HG03135 (cell line): ENCODE measurements around the gene GUCY1B1.
A peak's percentile ranks its signal among the peaks of the same experiment; 100 is the strongest.

ENCODE experiments used
- ATAC-seq: cut with Tn5 transposase; IDR thresholded peaks from one replicate; pipeline ENCODE4 v1.9.1; 2021; ENCODE audit warnings: mild to moderate bottlenecking, moderate library complexity; ENCODE audit not compliant: unreplicated experiment

GUCY1B1 gene

GRCh38 chr4:155758481-155759371 lies at the start of gene GUCY1B1:
GUCY1B1 (plus strand) TSS chr4:155759021; CDS start chr4:155759141, 120 bp downstream.
- ATAC-seq = peak; percentile 98

- no peak for ATAC-seq
Measured at GRCh38 chr4:155709918-155710317, 48.9 kb upstream of the GUCY1B1 start.

GRCh38 chr4:155711556-155711955 lies 47.3 kb upstream of the GUCY1B1 start:
- ATAC-seq = no peak

- ATAC-seq = no peak
Measured at GRCh38 chr4:155712846-155713245, 46.0 kb upstream of the GUCY1B1 start.

- ATAC-seq = no peak
Measured at GRCh38 chr4:155713911-155714310, 44.9 kb upstream of the GUCY1B1 start.

GRCh38 chr4:155722336-155722735 lies 36.5 kb upstream of the GUCY1B1 start:
- no peak for ATAC-seq

GRCh38 chr4:155722816-155723499 lies 35.9 kb upstream of the GUCY1B1 start:
- ATAC-seq = no peak

GRCh38 chr4:155724731-155725130 lies 34.1 kb upstream of the GUCY1B1 start:
- no peak for ATAC-seq

GRCh38 chr4:155734065-155734464 lies 24.8 kb upstream of the GUCY1B1 start:
- ATAC-seq = no peak

- ATAC-seq = no peak
Measured at GRCh38 chr4:155734951-155735350, 23.9 kb upstream of the GUCY1B1 start.

- ATAC-seq = no peak
Measured at GRCh38 chr4:155735496-155735895, 23.3 kb upstream of the GUCY1B1 start.

- no peak for ATAC-seq
Measured at GRCh38 chr4:155738548-155738947, 20.3 kb upstream of the GUCY1B1 start.

- ATAC-seq = no peak
Measured at GRCh38 chr4:155741546-155741945, 17.3 kb upstream of the GUCY1B1 start.

- ATAC-seq = no peak
Measured at GRCh38 chr4:155742310-155743015, 16.4 kb upstream of the GUCY1B1 start.

GRCh38 chr4:155745984-155746383 lies 12.8 kb upstream of the GUCY1B1 start:
- no peak for ATAC-seq

GRCh38 chr4:155748039-155748438 lies 10.8 kb upstream of the GUCY1B1 start:
- no peak for ATAC-seq

- ATAC-seq = no peak
Measured at GRCh38 chr4:155749041-155749440, 9.8 kb upstream of the GUCY1B1 start.

GRCh38 chr4:155751569-155751968 lies 7.3 kb upstream of the GUCY1B1 start:
- ATAC-seq = no peak

- ATAC-seq = no peak
Measured at GRCh38 chr4:155757745-155758265, 1.0 kb upstream of the GUCY1B1 start.

- peak; percentile 21 for ATAC-seq
Measured at GRCh38 chr4:155759372-155760252, 791 bp downstream of the GUCY1B1 start.
